Limb (tissue), 2 donors: ENCODE results near the gene NOMO2.
"Not testable (repeated sequence)": the region's sequence is repeated elsewhere in the genome, so short reads cannot be mapped to it uniquely, and the experiment has no call there.

Experiments used
- DNase-seq, 2 donors: peaks; one replicate each; pipeline ENCODE4 v3.0.0-alpha.2; 2016; ENCODE audit errors: extremely low spot score in 2 of 2

Gene NOMO2

DNA sequence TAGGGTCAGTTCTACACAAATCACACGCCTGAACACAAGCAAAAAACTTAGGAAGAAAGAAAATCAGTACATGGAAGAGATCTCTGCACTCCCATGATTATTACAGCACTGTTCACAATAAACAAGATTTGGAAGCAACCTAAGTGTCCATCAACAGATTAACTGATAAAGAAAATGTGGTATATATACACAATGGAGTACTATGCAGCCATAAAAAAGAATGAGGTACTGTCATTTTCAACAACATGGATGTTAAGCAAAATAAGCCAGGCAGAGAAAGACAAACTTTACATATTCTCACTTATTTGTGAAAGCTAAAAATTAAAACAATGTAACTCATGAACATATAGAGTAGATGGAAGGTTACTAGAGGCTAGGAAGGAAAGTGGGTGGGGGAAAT, 16.0 kb upstream of the NOMO2 start:
- DNase-seq, result not testable (repeated sequence)

DNA sequence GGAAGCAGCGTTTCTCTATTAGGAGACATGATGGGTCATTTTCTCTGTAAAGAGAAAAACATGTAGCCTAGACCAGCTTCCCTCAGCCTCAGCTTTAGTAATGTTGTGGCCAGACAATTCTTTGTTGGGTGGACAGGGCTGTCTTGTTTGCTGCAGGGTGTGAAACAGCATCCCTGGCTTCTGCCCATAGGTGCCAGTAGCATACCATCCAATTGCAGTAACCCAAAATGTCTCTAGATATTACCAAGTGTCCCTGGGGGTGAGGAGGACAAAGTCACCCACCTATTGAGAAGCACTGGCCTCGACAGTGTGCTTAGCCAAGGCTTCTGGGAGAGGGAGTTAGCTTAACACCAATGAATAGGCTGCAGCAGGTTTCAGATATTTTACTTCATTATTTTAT, 14.0 kb upstream of the NOMO2 start:
- not testable (repeated sequence) for DNase-seq

DNA sequence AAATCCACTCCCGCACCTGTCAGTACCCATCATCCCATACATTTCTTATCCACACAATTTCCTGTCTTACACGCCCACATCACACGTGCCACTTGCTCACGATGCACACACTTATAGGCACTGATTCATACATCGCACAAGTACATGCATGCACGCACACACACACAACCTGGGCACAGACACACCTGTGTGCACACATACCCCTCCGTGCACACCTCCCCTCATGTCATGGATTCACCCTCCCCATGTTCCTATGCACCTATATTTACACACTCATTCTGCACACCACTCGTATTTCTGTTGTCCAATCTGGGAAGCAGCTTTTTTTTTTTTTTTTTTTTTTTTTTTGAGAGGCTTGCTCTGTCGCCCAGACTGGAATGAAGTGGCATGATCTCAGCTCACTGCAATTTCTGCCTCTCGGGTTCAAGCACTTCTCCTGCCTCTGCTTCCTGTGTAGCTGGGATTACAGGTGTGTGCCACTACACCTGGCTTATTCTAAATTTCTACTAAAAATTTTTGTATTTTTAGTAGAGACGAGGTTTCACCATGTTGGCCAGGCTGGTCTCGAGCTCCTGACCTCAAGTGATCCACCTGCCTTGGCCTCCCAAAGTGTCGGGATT, 13.5 kb upstream of the NOMO2 start:
- DNase-seq, result not testable (repeated sequence)

DNA sequence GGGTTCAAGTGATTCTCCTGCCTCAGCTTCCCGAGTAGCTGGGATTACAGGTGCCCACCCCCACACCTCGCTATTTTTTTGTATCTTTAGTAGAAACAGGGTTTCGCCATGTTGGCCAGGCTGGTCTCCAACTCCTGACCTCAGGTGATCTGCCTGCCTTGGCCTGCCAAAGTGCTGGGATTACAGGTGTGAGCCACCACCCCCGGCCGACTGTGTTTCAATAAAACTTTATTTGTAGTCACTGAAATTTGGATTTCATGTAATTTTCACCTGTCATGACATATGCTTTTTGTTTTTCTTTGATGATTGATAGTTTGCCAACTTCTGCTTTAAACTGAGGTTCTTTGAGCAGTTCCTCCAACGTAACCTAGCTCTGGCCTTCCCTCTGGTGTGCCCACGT, 12.0 kb upstream of the NOMO2 start:
- not testable (repeated sequence) for DNase-seq

DNA sequence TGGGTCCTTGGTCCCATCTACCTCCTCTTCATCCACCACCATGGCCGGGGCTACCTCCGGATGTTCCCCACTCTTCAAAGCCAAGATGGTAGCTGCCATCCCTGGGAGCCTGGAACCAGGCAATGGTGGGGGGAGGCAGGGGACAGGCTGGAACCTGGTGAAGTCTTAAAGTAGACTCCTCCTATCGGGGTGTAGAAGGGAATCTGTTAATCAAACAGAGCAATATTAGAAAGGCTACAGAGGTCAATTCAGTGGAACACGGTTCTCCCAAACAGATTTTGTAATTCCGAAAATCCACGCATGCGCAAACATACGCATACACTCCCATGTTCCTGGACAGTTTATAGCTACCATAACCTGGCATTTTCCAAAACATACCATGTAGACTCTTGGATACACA, 11.1 kb upstream of the NOMO2 start:
- DNase-seq, result not testable (repeated sequence)

DNA sequence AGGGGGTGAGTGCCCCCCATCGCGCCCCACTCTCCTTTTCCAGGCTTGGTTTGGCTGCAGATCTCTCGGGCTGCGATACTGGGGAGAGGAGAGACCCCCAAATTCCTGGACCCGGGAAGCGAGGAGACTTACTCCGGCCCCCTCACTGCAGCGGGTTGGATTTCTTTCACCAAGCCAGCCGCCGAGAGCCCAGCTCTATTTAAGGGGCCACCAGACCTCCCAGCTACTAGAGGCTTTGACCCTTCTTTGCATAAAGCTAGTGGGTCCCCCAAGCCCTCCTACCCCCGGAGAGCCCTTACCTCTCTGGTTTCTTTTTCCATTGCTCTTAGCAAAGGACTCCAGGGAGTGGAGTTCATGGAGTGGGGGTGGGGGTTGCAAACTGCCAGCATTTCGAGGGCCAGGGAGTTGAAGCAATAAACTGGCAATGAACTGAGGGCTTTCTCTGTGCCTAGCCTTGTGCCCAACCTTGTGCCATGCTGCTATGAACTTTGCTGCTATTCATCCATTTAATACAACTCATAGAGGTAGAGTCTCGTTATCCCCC, 9.5 kb upstream of the NOMO2 start:
- not testable (repeated sequence) for DNase-seq

DNA sequence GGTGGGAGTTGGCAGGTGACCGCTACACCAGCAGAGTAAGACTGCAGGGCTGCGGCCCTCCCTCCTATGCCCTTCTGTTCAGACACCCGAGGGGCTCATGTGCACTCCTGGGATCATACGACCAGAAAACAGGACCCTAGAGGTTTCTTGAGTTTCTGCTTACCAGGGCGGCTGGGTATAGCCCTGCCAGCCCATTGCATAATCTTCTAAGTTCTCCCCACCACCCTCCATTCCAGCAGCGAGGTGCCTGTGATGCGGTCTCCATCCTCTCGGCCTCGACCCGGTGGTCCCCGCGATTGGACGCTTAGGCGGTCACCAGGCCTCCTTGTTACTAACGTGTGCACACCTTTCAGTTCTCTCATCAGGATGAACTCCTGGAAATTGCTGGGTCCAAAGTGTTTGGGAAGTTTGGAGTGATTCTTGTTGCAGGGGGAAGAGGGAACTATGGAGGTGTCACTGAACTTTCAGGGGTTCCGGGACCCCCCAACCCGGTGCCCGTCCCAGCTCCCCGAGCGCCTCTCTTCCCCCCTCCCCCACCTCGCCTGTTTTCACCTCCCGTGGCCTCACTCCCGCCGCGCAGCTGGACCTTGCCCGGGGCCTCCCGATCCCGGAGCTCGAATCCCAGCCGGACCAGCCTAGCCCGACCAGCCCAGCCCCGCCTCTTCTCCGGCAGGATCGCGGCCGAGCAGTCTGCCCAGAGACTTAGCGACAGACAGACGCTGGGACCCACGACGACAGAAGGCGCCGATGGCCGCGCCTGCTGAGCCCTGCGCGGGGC, 8.8 kb upstream of the NOMO2 start:
- not testable (repeated sequence) for DNase-seq

DNA sequence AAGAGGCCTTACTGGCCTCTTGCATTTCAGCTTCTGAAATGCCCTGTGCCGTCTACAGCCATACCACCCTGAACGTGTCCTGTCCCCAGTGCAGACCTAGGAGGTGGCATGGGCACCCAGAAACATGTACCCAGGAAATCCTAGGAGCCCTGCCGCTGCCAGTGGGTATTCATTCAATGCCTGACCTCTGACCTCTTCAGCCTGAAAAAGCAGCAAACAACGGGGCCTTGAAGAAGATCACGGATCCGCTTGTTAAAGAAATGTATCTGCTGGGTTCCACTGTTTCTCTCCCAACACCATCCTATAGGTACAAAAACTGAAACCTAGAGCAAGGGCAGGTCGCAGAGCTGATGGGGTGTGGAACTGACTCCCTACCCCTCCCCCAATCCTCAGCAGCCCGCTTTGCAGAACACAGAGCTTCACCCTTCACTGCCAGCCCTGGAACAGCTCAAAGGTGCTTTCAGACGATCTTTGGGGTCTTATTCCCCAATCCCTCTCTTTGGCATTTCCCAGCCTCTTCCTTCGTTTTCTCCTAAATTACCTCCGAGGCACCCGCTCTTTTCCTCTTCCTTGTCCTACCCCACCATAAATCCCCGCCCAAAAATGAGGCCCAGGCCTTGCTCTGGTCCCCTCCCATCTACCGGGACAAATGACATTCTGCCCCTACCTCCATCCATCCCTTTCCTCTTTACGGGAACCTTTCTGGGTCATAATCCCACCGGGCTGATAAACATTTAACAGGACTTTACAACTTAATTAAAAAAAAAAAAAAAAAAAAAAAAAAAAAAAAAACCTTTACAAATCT, 1.3 kb downstream of the NOMO2 start:
- not testable (repeated sequence) for DNase-seq

DNA sequence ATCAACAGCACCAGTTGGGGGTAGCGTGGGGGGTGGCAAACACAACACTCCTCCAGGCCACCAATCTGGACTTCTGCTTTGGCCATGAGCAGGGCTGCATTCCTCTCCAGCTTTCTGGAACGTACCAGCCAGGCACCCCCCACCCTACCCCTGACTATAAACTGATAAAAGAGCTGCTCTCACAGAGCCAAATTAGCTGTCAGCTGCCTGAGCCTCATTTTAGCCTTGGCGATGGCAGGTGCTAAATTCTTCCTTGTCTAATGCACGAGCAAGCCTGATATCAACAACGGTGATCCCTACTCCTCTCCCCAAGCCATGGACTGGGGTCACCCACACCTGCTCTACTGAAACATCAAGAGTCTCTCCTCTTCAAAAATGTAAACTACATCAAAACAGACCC, 8.2 kb downstream of the NOMO2 start:
- DNase-seq, result not testable (repeated sequence)

DNA sequence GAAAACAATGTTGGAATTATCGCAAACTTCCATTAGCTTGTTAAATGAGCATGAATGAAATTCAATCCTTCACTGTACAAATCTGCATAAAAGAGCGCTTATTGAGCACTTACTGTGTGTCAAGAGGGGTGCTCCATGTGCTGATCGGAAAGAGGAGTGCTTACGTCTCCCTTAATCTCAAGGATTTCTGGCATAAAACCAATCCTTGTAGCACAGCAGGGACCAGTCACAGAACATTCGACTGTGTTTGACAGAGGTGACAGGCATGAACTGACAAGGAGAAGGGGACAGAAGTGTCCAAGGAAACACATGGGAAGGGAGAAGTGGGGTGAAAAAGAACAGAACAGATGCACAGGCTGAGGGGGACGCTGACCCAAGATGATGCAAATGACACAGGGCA, 14.5 kb downstream of the NOMO2 start:
- DNase-seq, result not testable (repeated sequence)

DNA sequence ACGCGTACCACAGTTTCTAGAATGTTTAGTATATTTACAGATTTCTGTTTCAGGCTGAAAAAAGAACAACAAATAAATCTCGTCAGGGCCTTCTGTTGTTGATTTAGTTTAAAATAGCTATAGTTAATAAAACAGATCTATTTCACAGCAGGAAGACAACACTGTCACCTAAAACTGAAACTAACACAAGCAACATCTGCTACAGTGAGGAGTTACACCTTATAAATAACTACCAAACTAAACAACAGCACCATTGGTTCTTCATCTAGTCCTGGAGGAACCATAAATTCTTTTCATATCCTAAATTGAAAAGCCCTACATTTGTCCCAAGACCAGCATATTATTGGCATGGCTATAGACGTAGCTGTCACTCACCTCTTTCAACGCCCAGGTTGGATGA, 15.0 kb downstream of the NOMO2 start:
- not testable (repeated sequence) for DNase-seq

DNA sequence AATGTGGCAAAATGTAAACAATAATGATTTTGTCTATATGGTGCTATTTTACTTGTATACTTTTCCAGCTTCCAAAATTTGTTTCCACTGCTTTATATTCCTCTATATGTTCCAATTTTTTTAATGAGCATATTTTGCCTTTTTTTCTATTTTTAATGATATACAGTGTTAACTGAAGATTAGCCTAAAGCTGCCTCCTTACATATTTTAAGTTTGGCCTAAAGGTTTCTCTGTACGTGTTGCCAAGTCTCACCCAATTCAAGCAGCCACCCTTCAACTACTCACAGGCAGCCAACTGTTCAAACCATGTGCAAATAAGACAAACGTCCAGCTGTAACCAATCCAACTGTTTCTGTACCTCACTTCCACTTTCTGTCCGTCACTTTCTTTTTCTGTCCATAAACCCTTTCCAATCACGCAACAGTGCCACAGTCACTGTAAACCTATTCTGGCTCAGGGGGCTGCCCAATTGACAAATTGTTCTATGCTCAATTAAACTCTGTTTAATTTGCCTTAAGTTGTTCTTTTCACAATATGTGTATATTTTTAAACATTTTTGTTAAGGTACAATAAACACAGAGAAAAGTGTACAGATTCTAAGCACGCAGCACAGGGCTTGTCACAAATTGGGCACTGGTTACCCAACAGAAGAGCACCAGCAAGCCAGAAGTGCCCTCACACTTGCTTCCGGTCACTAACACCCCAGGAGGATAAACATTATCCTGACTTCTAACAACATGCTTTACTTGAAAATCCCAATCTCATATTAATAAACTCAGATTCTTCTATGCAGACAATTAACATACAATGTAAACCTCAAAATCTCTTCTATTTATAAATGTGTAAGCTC, 17.4 kb downstream of the NOMO2 start:
- not testable (repeated sequence) for DNase-seq

DNA sequence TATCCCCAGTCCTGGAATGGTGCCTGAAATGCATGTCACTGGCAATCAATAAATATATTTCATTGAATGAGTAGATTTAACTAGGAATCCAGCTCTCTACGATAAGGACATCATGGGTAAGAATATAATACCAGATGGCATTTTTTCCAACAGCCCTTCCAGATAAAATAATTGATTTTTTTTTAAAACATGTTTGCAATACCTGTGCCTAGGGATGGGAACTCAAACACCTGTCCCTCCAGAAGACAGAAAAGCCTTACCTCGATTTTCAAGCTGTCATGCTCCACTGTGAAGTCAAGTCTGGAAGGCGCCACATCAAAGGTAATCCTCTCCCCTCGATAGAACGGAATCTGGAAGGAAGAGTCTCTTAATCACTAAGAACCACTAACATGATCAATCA, 20.0 kb downstream of the NOMO2 start:
- not testable (repeated sequence) for DNase-seq

DNA sequence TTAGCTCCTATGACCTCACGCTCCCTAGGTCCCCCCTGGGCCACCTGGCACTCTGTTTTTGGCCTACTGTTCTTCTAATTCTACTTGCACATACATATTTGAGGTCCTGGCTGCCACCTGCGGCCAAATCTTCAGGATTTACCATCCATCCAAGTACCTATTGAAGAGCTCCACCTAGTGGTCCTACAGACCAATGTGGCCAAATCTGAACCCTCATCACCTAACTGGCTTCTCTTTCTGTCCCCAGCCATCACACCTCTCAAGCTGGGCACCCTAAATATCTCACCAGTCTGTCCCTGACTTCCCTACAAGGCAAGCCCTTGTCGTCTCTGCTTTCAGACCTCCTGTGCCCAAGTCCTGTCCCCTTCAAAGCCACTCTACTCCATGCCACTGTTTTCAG, 24.9 kb downstream of the NOMO2 start:
- DNase-seq, result not testable (repeated sequence)

DNA sequence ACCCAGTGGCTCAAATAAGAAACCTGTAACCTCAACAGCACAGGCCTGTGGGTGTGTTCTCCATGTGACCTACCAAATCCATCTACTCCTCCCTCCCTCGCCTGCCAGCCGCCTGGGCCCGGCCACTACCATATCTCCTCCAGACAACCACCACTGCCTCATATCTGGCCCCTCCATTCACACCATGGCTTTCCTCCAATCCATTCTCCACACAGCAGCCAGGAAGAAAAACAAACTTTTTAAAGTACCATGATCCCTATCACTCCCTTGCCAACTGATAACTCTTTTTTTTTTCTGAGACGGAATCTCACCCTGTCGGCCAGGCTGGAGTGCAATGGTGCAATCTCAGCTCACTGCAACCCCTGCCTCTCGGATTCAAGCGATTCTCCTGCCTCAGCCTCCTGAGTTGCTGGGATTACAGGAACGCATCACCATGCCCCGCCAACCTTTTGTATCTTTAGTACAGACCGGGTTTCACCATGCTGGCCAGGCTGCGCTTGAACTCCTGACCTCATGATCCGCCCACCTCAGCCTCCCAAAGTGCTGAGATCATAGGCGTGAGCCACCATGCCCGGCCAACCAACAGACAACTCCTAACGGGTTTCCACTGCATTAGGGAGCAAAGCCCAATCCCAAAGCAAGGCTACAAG, 26.3 kb downstream of the NOMO2 start:
- not testable (repeated sequence) for DNase-seq

DNA sequence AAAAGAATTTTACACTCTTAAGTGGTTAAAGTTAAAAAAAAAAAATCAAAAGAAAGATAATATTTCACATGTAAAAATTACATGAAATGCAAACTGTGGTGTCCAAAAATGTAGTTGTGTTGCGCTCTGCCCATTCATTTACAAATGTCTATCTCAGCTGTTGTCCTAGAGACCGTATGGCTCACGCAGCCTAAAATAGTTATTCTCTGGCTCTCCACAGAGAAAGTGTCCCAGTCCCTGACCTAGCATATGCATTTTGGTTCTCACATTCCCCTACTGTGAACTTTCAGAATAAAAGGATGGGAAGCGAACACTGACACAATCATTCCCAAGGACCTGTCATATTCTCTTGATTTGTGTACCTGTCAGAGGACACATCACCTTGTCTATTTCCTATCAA, 27.6 kb downstream of the NOMO2 start:
- not testable (repeated sequence) for DNase-seq

DNA sequence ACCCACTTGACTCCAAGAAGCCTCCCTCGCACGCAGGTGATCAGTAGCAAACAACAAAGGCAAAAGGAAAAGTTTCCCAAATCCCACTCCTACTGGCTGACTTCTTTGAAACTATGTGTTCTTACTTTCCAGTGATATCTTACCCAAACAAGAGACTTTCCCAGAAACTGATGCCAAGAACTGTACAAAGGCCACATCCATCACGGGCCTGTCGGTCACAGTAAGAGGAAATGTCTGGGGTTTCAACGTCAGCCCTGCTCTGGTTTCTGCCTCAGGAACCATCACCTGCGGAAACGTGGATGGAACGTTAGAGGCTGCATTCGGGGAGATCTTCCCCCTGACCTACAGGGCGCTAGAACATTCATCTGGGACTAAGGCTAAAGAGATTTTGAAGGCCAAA, 30.6 kb downstream of the NOMO2 start:
- DNase-seq, result not testable (repeated sequence)

DNA sequence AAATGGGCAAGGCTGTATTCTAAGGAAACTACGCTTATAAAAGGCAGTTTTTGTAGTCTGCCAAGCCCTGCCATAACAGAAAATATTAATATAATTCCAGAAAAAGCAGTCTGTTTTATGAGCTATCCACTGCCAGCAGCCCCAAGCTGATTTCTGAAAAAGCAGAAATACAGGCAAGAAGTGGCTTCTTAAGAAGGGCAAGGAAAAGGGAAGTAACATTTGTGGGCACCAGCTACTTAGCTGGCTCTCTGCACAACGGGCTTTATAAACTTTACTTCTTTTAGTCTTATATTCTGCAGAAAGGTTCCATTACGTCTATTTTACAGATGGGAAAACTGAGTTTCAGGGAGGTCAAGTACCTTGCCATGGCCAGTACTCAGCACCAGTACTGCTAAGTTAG, 31.6 kb downstream of the NOMO2 start:
- DNase-seq, result not testable (repeated sequence)

DNA sequence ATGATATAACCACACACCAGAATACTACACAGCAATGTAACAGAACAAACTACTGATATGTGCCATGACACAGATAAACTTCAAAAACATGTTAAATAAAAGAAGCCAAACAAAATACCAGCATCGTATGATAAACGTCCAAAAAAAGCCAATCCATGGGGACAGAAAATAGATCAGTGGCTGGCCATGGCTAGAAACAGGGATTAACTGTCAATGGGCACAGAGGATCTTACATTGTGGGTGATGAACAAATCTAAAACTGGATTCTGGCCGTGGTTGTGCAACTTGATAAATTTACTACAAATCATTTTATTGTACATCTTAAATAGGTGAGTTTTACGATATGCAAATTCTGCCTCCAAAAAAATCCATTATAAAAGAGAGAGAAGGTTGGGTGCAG, 35.4 kb downstream of the NOMO2 start:
- DNase-seq, result not testable (repeated sequence)

DNA sequence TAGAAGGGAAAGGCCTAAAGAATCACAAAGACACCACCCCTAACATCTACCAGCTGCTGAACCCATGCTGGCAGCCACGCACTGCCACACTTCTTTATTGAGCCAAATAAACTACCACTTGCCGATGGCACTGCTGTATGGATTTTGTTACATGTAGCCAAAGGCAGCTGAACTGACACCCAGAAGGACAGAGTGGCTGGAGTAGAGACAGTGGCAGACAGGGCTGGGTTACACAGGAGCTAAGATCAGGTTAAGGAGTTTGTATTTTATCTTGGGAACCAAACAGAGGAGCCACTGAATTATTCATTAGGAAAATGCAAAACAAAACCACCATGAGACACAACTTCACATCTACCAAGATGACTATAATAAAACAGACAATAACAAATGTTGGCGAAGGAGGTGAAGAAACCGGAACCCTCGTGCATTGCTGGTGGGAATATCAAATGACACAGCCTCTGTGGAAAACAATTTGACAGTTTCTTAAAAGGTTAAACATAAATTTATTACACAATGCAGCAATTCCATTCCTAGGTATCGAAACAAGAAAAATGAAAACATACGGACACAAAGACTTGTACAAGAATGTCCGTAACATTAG, 35.9 kb downstream of the NOMO2 start:
- not testable (repeated sequence) for DNase-seq
